PFSK-1 (cell line): ENCODE measurements around the gene XKRX.

Source experiments
- POLR2AphosphoS5 ChIP-seq: IDR thresholded peaks from 2 replicates; pipeline ENCODE4 v1.6.1; 2012; ENCODE audit warnings: low read depth, mild to moderate bottlenecking, control low read depth, low read length, moderate library complexity
- SIN3A ChIP-seq: IDR thresholded peaks from 2 replicates; pipeline ENCODE4 v1.6.1; 2012; ENCODE audit warnings: mild to moderate bottlenecking, low read length, moderate library complexity, borderline replicate concordance; ENCODE audit not compliant: insufficient read depth
- TF ChIP-seq, protein P1 (sequence below), 2 experiments: IDR thresholded peaks; 2 replicates each; pipeline versions ENCODE4 v1.6.1 to v1.8.0; 2011 to 2012; ENCODE audit warnings: low read depth in 2 of 2, low read length in 2 of 2, control low read depth in 1 of 2, inconsistent platforms in 1 of 2, mild to moderate bottlenecking in 1 of 2, moderate library complexity in 1 of 2; ENCODE audit not compliant: insufficient read depth in 1 of 2

DNA sequence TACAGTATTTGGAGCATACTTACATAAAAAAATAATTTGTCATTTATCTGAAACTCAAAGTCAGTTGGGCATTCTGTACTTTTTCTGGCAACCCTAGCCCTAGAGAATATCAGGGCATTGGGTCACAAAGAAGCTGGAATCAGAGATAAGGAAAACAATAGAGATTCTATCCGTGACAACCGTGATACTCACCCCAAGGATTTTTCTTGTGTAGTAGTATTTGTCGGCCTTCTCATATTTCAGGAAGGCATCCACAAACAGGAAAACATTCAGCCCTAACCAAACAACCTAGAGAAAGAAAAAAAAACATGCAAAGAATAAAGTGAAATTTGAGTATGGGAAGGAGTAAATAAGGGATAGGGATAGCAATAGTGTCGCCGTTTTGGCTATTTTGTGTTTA, 58.2 kb downstream of the XKRX start:
- TF ChIP-seq, protein P1, sequence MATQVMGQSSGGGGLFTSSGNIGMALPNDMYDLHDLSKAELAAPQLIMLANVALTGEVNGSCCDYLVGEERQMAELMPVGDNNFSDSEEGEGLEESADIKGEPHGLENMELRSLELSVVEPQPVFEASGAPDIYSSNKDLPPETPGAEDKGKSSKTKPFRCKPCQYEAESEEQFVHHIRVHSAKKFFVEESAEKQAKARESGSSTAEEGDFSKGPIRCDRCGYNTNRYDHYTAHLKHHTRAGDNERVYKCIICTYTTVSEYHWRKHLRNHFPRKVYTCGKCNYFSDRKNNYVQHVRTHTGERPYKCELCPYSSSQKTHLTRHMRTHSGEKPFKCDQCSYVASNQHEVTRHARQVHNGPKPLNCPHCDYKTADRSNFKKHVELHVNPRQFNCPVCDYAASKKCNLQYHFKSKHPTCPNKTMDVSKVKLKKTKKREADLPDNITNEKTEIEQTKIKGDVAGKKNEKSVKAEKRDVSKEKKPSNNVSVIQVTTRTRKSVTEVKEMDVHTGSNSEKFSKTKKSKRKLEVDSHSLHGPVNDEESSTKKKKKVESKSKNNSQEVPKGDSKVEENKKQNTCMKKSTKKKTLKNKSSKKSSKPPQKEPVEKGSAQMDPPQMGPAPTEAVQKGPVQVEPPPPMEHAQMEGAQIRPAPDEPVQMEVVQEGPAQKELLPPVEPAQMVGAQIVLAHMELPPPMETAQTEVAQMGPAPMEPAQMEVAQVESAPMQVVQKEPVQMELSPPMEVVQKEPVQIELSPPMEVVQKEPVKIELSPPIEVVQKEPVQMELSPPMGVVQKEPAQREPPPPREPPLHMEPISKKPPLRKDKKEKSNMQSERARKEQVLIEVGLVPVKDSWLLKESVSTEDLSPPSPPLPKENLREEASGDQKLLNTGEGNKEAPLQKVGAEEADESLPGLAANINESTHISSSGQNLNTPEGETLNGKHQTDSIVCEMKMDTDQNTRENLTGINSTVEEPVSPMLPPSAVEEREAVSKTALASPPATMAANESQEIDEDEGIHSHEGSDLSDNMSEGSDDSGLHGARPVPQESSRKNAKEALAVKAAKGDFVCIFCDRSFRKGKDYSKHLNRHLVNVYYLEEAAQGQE (IDR thresholded peaks at IDR 0.05; ENCODE audit: insufficient read depth in 1 of 2, low read depth in 2 of 2, low read length in 2 of 2), result no peak
- TF ChIP-seq POLR2AphosphoS5 (no peak), SIN3A (no peak)
